Erythroblast (primary cell): ENCODE results near the gene TMEM132C.

ENCODE experiments used
- GATA1 ChIP-seq: IDR thresholded peaks from 2 replicates; pipeline ENCODE4 v1.6.1; 2011; ENCODE audit warnings: low read depth, mild to moderate bottlenecking, control low read depth, low read length, moderate library complexity
- POLR2A ChIP-seq: IDR thresholded peaks from 2 replicates; pipeline ENCODE4 v1.6.1; 2011; ENCODE audit warnings: mild to moderate bottlenecking, low read length

DNA sequence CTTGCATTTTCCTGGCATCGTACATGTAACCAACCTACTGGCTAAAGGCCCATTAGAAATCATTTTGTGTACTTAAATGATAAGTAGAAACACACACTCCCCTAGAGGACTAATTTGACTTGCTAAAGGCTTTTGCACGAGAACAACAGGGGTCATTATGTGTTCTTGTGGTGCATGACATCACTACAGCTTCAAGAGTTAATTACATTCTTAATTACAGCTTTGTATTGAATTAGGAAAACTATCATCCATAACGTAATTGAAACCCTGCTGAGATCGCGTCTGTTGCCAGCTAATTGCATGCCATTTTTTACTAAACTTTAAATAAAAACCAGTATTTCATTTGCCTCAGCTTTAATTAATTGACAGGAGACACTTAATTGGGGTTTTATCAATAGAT is 51.4 kb downstream of the TMEM132C start:
- no peak for TF ChIP-seq POLR2A
- no peak for TF ChIP-seq GATA1
